T-helper 2 cell (primary cell): ENCODE data around the gene GPRC5D.

Source experiments
- DNase-seq, 5 experiments: peaks; one replicate each; pipeline versions ENCODE4 v3.0.0 to v3.0.0-alpha.2; 2012 to 2022

GPRC5D gene

GRCh38 chr12:12903642-12904609 lies 48.0 kb downstream of the GPRC5D start:
- no peak for DNase-seq

GRCh38 chr12:12902036-12902435 lies 49.9 kb downstream of the GPRC5D start:
- DNase-seq, result no peak

DNA sequence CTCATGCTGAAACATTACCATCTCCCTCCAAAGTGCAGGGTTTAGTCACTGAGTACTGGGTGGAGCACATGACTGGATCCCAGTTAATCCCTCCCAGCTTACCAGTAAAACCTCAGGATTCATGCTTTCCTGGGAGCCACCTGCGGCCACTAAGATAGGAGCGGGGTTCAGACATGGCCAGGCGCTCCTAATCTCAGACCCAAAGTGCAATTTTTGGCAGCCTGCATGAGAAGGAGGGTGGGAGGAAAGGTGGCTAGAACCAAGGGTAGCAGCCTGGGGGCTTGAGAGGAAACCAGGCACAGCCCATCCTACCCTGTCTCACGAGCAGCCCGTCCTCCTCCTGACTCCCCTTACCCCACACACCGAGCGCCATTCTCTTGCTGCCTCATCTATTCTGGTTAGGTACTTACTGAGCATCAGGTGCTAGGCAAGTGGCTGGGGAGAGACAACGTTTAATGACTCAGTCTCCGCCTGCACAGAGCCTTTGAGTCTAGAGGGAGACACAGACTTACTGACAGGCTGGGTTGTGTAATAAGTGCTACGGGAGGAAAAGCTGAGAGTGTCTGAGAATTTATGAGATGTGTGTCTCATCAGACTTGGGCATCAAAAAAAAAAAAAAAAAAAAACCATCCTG lies 50.7 kb downstream of the GPRC5D start:
- DNase-seq, result no peak

DNA sequence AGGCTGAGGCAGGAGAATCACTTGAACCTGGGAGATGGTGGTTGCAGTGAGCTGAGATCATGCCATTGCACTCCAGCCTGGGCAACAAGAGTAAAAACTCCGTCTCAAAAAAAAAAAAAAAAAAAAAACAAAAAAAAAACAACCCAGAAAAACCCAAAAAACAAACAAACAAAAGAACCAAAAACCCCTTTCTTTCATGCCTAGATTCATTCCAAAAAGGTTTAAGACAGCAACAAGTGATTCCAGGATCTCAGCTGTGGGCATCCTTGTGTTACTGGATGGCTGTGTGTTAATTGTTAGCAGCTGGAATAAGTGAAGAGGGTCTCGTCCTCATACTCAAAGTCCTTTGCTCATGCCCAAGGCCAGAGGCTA lies 51.2 kb downstream of the GPRC5D start:
- DNase-seq, result no peak

DNA sequence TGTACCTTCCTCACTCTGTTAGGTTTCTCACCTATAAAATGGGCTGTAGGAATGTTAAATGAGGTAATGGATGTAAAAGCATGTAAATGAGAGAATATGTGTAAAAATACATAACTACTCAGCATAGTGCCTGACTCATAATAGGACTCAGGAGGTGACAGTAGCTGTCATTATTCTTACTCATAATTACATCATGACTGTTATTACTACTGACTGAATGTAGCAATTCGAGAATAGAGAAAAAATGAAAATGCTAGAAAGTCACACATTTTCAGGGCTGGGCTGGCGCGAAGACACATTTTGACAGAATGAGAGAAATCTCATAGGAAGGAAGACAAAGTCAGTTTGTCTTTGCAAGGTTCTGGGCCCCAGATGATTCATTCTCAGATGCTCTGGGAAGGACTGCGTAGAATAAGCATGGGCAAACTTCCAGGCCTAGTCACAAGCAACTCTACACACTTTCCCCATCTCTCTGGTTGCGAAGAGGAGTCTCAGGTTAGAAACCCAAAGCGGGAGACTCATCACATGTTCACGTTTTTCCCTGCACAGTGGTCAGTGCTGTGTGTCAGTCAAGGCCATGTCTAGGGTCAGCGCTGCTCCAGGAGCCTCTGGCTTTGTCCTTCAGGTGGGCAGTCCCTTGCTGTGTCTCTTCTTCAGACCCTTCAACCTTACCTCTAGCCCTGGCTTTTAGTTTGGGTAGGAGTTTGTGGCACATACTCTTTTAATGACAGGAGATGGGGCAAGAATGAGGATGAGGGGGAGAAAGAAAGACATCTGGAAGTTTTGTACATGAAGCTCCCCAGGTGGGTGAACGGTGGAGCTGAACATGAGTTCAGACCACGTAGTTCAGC lies 52.2 kb downstream of the GPRC5D start:
- DNase-seq, result peak in 2 of 5 experiments; percentile 8 to 61

- no peak for DNase-seq
These were observed 53.0 kb downstream of the GPRC5D start for GRCh38 chr12:12898911-12899511.

DNA sequence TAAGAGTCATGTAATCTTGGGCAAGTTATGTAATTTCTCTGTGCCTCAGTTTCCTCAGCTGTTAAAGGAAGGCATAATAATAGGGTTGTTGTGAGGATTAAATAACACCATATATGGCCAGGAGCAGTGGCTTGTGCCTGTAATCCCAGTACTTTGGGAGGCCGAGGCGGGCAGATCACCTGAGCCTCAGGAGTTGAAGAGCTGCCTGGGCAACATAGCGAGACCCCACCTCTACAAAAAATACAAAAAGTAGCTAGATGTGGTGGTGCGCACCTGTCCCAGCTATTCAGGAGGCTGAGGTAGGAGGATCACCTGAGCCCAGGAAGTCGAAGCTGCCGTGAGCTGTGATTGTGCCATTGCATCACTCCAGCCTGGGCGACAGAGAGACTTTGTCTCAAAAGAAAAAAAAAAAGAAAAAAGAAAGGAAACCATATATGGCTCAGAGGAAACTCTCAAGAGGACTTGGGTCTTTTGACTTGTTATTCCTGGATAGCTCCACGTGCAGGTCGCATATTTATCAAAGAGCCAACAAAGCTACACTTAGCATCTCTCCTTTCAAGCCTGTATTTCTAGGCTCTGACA lies 53.7 kb downstream of the GPRC5D start:
- no peak for DNase-seq

- no peak for DNase-seq
These were observed 54.7 kb downstream of the GPRC5D start for GRCh38 chr12:12897302-12897701.

GRCh38 chr12:12896260-12896659 lies 55.7 kb downstream of the GPRC5D start:
- no peak for DNase-seq

DNA sequence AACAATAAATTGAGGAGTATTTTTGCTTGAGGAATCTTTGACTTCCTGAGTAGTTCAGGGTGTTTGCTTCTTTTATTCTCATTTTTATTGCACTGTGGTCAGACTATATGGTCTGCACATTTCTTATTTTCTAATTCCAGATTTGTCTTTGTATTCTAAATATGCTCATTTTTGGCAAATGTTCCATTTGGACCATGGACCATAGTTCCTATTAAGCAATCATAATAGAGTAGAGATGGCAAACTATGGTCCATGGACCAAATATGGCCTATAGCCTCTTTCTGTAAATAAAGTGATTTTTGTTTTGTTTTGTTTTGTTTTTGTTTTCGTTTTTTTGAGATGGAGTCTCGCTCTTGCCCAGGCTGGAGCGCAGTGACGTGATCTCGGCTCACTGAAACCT lies 58.5 kb downstream of the GPRC5D start:
- DNase-seq, result no peak

GRCh38 chr12:12892681-12893141 lies 59.3 kb downstream of the GPRC5D start:
- no peak for DNase-seq

DNA sequence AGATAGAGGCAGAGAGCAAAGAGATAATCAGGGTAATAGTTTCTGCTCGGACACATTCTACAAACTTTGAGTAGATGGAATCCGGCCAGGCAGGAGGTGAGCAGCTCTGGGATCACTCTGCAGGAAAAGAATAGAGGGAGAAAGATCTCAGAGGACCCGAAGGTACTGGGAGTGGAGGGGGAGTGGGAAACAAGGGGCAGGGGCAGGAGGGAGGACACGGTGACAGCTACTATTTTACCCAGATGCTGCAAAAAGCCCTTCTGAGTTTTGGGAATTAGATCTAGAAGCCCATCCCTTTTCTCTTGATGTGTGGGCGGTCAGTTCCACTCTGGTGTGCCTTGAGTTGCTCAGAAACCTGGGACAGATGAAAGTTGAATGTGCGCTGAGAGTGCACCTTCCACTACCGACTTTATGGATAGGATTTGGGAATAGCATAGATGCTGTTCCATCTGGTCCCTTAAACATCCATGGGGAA lies 60.1 kb downstream of the GPRC5D start:
- no peak for DNase-seq

GRCh38 chr12:12891080-12891880 lies 60.7 kb downstream of the GPRC5D start, which contains the start of gene GPRC5A:
GPRC5A (plus strand) TSS chr12:12891562; CDS start chr12:12908250, 16,688 bp downstream.
- peak in 1 of 5 experiments; percentile 38 for DNase-seq
